Measurements from ENCODE around the gene RIMBP2. TPM values are rescaled to one million over a fixed set of nuclear protein-coding genes. Genes with fewer than 3 reads are reported as not detected.

The RIMBP2 gene
- total and polyA plus RNA-seq, 11 donors, result 2.1 TPM; not detected in 10

- Histone ChIP-seq H3K9me3 (no peaks in the 10 kb centered on the region), H3K4me1 (no peaks in the 10 kb centered on the region), H3K4me3 (no peak overlapping the region), H3K27me3 (peaks cover 0 to 20% (median 0%) of the 10 kb centered on the region in 9 donors), H3K36me3 (no peaks in the 10 kb centered on the region), H3K27ac (no peak overlapping the region)
- 66 to 71% (median 68%) methylated on average over 12 of the region's 12 CpGs for WGBS, 4 donors
- intact Hi-C loops (cut with DNase I), result no loop called here
- DNase-seq, result peak in 1 of 5 donors; percentile 49
- TF ChIP-seq, protein P1, sequence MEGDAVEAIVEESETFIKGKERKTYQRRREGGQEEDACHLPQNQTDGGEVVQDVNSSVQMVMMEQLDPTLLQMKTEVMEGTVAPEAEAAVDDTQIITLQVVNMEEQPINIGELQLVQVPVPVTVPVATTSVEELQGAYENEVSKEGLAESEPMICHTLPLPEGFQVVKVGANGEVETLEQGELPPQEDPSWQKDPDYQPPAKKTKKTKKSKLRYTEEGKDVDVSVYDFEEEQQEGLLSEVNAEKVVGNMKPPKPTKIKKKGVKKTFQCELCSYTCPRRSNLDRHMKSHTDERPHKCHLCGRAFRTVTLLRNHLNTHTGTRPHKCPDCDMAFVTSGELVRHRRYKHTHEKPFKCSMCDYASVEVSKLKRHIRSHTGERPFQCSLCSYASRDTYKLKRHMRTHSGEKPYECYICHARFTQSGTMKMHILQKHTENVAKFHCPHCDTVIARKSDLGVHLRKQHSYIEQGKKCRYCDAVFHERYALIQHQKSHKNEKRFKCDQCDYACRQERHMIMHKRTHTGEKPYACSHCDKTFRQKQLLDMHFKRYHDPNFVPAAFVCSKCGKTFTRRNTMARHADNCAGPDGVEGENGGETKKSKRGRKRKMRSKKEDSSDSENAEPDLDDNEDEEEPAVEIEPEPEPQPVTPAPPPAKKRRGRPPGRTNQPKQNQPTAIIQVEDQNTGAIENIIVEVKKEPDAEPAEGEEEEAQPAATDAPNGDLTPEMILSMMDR (IDR thresholded peaks at IDR 0.05), result no peak
- TF ChIP-seq POLR2A (IDR thresholded peaks at IDR 0.05), result no peak
- peak in 2 of 4 donors; percentile 60 to 62 for ATAC-seq
Measured at GRCh38 chr12:130398100-130398848, 317.8 kb downstream of the RIMBP2 start.

DNA sequence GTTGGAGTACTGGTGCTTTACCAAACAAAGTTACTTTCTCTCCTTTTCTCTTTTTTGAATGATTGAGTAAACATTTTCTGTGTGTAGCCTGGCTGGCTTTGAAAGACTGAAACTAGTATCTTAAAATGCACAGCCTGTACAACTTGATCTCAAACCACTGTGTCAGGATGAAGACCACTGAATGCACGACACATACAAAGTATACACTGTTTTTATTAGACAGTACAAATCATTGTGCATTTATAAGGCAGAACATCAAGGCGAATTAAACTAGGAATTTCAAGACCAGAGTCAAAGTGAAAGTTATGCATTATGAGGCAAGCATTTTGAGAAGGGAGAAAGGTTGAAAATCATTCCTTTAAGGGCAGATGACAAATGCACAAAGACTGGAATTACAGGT lies 319.4 kb downstream of the RIMBP2 start:
- no peak for ATAC-seq
- Histone ChIP-seq H3K36me3 (no peaks in the 10 kb centered on the region), H3K4me1 (no peaks in the 10 kb centered on the region), H3K27me3 (peaks cover 0 to 8% (median 0%) of the 10 kb centered on the region in 9 donors), H3K9me3 (no peaks in the 10 kb centered on the region), H3K4me3 (no peak overlapping the region), H3K27ac (no peak overlapping the region)
- intact Hi-C loops (cut with DNase I), result no loop called here
- WGBS, 4 donors, result 69 to 88% (median 77%) methylated on average over 2 of the region's 2 CpGs
- no peak for DNase-seq
- TF ChIP-seq, protein P1 (IDR thresholded peaks at IDR 0.05), result no peak
- no peak for TF ChIP-seq POLR2A (IDR thresholded peaks at IDR 0.05)

DNA sequence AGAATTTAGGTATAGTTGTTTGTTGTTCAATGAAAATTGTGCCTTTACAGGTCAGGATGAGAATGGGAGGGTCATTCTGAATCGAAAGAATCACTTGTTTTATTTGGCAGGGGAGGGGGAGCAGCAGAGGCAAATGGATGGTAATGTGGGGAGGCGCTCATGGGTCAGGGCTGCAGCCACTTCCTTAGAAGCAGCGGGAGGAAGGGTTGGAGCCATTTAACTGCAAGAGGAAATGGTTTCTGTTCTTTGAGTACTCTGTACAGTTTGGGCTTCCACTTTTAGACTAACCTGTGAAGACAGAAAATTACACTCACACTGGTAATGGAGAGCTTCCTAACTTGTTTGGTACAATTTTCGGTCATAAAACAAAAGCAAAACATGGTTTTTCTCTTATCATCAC lies 321.2 kb downstream of the RIMBP2 start:
- peaks cover 0 to 8% (median 0%) of the 10 kb centered on the region in 9 donors for H3K27me3 ChIP-seq
- H3K4me1 ChIP-seq, result no peaks in the 10 kb centered on the region
- no peak for DNase-seq
- H3K27ac ChIP-seq, result no peak overlapping the region
- H3K9me3 ChIP-seq, result no peaks in the 10 kb centered on the region
- H3K4me3 ChIP-seq, result no peak overlapping the region
- WGBS, 4 donors, result 43 to 48% (median 45%) methylated on average over 4 of the region's 4 CpGs
- intact Hi-C loops (cut with DNase I), result loop anchor here in 1 of 10 donors (5.0 kb wide), 1 partner anchor 357 kb away; no protein-coding TSS in a partner anchor
- no peaks in the 10 kb centered on the region for H3K36me3 ChIP-seq
- no peak for ATAC-seq
- TF ChIP-seq POLR2A (IDR thresholded peaks at IDR 0.05), result no peak
- TF ChIP-seq, protein P1 (IDR thresholded peaks at IDR 0.05), result no peak

GRCh38 chr12:130391186-130391585 lies 324.9 kb downstream of the RIMBP2 start:
- no peak overlapping the region for H3K27ac ChIP-seq
- peaks cover 0 to 5% (median 0%) of the 10 kb centered on the region in 12 donors for H3K9me3 ChIP-seq
- no peaks in the 10 kb centered on the region for H3K36me3 ChIP-seq
- intact Hi-C loops (cut with DNase I), result loop anchor here in 1 of 10 donors (5.0 kb wide), 1 partner anchor 361 kb away; no protein-coding TSS in a partner anchor
- H3K4me3 ChIP-seq, result no peak overlapping the region
- DNase-seq (no peak), ATAC-seq (no peak)
- H3K4me1 ChIP-seq, result no peaks in the 10 kb centered on the region
- TF ChIP-seq, protein P1 (IDR thresholded peaks at IDR 0.05), result no peak
- TF ChIP-seq POLR2A (IDR thresholded peaks at IDR 0.05), result no peak
- WGBS, 4 donors, result 48 to 55% (median 50%) methylated on average over 14 of the region's 14 CpGs
- peaks cover 0 to 8% (median 0%) of the 10 kb centered on the region in 9 donors for H3K27me3 ChIP-seq
